NCI-H2107 (cell line): ENCODE measurements around the gene FAM193A.
"Not testable (repeated sequence)": the region's sequence is repeated elsewhere in the genome, so short reads cannot be mapped to it uniquely, and the experiment has no call there.

ENCODE experiments used
- DNase-seq: peaks from one replicate; lab custom pipeline; 2025; lab: John Stamatoyannopoulos, UW

Gene FAM193A

GRCh38 chr4:2514944-2515343, 21.5 kb upstream of the FAM193A start:
- not testable (repeated sequence) for DNase-seq

- no peak for DNase-seq
Measured at GRCh38 chr4:2515830-2516550, 20.5 kb upstream of the FAM193A start.

- DNase-seq, result no peak
Measured at GRCh38 chr4:2516635-2517034, 19.8 kb upstream of the FAM193A start.

DNA sequence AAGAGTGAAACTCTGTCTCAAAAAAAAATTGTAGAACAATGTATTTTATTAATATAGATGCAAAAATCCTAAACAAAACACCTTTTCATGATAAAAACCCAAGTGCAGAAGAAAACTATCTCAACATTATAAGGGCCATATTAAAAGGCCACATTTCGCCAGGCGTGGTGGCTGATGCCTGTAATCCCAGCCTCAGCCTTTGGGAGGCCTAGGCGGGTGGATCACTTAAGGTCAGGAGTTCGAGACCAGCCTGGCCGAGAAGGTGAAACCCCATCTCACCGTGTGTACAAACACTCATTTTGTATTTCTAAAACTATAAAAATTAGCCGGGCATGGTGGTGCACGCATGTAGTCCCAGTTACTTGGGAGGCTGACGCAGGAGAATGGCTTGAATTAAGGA, 9.9 kb upstream of the FAM193A start:
- DNase-seq, result no peak

- DNase-seq, result no peak
Measured at GRCh38 chr4:2534904-2535375, 1.5 kb upstream of the FAM193A start.

DNA sequence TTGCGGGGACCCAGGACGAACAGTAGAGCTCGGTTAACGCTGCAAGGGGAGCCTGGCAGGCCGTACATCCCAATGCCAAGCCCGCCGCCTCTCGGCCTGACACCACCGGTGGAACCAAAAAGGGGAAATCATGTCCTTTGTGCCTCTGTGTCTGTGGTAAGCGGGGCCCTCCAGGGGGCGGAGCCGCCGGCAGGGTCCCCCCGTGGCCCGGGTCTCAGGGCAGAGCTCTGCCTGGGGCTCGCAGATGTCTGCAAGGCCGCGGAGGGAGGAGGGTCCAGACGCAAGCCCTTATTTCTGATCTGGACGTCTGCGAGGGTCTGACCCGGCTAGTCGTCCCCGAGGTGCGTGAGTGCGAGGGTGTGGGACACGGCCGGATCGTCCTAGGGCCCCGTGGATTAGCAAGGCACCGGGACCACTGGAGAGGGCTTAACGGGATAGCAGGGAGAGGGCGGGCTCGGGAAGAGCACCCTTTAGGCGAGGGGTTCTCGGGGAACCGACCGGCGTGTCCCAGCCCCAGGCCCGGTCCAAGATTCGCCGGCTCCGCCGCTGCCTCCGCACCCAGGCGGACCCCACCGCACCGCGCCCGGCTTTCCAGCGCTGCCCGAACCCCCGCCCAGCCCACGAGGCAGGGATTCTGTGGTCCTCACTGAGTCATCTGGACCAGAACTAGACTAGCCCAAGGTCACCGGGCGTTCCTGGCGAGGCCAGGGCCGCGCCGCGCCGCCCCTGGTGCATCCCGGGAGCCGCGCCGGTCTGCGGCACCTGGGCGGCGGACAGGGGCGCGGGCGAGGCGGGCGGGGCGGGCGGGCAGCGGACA, 863 bp upstream of the FAM193A start:
- DNase-seq, result no peak

- DNase-seq, result no peak
Measured at GRCh38 chr4:2537011-2537830, 774 bp downstream of the FAM193A start.

DNA sequence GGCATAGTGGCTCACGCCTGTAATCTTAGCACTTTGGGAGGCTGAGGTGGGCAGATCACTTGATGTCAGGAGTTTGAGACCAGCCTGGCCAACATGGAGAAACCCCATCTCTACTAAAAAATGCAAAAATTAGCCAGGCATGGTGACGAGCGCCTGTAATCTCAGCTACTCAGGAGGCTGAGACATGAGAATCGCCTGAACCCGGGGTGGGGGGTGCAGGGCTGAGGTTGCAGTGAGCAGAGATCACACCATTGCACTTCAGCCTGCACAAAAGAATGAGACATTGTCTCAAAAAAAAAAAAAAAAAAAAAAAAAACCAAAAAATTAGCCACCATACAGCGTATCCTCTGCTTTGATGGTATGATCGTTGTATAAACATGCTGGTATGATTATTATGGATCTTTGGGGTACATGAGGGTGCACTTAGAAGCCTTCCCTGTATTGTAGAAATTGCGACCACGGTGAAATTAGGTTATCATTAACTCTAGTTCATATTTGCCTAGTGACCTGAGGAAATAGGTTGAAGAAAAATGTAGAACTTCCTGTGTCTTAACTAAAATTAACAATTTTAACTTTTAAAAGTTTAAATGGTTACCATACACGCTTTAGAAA, 7.2 kb downstream of the FAM193A start:
- not testable (repeated sequence) for DNase-seq

DNA sequence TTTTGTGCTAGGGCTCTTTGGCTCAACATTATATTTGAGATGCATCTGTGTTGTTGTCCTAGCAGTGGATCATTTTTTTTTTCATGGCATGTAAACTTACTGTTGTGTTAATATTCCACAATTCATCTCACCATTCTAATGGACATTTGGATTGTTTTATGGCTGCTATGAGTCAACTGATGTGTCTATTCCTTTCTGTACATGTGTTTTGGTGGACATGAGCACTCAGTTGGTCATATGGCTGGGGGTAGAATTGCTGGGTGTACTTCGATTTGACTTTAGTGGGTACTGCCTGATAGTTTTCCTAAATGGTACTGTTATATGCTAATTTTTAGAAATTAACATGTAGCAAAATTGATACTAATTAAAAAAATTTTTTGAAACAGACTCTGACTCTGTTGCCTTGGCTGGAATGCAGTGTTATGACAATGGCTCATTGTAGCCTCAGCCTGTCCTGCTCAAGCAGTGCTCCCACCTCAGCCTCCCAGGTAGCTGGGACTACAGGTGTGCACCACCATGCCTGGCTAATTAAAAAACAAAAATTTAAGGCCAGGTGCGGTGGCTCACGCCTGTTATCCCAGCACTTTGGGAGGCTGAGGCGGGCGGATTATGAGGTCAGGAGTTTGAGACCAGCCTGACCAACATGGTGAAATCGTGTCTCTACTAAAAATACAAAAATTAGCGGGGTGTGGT, 9.0 kb downstream of the FAM193A start:
- DNase-seq, result no peak

DNA sequence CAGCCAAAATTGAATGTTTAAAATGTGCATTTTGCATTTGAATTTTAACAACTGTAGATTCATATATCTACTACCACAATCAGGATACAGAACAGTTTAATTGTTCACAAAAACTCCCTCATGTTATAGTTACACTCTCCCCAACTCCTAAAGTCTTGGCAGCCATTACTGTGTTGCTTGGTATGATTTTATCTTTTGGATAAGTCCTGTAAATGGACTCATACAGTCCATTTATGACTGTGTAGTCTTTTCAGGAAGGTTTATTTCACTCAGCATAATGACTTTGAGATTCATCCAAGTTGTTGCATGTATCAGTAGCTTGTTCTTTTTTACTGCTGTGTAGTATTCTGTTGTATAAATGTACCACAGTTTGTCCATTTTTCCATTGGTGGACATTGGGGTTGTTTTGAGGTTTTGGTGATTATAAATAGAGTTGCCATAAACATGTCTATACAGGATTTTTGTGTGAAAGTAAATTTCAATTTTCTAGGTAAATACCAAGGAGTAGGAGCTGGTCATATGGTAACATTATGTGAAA, 9.9 kb downstream of the FAM193A start:
- no peak for DNase-seq

- not testable (repeated sequence) for DNase-seq
Measured at GRCh38 chr4:2546961-2547691, 10.7 kb downstream of the FAM193A start.

DNA sequence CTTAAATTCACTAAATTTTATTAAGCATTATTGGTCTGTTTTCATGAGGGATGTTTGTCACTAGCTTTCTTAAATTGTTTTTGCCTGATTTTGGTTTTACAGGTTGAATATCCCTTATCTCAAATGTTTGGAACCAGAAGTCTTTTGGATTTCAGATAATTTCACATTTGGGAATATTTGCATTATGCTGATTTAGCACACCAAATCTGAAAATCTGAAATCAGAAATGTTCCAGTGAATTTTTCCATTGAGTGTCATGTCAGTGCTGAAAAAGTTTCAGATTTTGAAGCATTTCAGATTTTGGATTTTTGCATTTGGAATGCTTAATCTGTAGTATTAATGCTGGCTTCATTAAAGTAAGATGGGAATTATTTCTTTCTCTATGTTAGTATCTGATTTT, 14.7 kb downstream of the FAM193A start:
- no peak for DNase-seq

- DNase-seq, result no peak
Measured at GRCh38 chr4:2552806-2553205, 16.4 kb downstream of the FAM193A start.

DNA sequence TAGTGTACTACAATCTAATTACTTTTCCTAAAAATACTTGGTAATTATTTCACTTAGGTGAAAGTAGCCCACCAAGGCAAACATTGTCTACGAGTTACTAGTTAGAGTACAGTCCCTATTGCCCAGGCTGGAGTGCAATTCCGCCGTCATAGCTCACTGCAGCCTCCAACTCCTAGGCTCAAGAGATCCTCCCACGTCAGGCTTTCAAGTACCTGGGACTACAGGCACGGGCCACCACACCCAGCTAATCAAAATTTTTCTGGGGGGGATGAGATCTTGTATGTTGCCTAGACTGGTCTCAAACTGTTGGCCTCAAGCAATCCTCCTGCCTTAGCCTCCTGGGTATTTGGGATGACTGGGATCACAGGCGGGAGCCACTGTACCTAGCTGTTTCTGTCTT, 21.9 kb downstream of the FAM193A start:
- DNase-seq, result no peak

DNA sequence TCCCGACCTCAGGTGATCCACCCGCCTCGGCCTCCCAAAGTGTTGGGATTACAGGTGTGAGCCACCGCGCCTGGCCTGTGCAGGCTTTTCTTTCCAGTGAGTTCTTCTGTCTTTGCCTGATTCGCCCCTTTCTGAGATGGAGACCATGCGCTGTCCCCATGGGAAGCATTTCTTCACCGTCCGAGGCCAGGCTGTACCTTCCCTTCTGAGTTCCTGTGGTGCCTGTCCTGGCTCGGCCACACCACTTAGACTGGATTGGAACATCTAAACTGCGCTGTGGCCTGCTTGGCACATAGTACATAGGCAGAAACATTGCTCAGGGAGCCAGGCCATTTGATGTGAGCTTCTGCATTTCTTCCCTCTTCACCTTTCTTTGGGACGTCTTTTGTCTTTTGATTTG, 23.7 kb downstream of the FAM193A start:
- DNase-seq, result no peak

GRCh38 chr4:2565533-2565932, 29.1 kb downstream of the FAM193A start:
- DNase-seq, result no peak

DNA sequence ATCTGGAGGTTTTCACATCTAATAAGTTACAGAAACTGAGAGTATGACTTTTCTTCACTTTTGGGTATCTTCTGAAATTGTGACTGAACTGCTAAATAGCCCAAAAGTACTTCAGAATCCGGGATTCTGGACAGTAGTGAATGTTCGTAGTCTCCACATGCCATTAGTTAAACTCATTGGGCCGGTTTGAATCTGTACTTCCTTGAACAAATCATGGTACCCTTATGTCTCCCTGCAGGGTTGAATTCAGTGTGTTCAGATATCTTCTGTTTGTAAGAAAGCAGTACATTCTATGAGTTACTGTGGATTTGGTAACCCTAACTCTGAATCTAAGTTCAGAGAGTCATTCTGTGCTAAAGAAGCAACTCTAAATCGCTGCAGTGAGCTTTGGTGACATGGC, 33.6 kb downstream of the FAM193A start:
- DNase-seq, result no peak

GRCh38 chr4:2570551-2571222, 34.2 kb downstream of the FAM193A start:
- no peak for DNase-seq

- no peak for DNase-seq
Measured at GRCh38 chr4:2572076-2572475, 35.6 kb downstream of the FAM193A start.

DNA sequence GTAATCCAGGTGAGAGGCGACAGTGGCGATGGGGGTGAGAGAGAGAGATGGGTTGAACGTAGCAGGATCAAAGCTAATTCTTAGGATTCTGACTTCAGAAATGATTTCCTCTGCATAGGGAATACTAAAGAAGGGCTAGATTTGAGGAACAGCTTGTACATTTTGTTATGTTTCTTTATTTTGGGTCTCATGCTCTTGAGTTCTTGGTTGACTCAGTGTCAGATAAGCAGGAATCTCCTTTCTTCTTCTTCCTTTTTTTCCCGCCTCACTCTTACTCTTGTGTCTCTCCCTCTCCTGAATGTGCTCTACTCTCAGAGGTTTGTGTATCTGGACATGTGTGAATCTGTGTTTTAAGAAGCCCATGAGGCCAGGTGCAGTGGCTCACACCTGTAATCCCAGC, 36.4 kb downstream of the FAM193A start:
- no peak for DNase-seq
